Suppressor macrophage treated with lipopolysaccharide for 4 hours (primary cell): Measurements from ENCODE around the gene HOATZ.

Source experiments
- DNase-seq: peaks from one replicate; pipeline ENCODE4 v3.0.0-alpha.2; 2020

The HOATZ gene

DNA sequence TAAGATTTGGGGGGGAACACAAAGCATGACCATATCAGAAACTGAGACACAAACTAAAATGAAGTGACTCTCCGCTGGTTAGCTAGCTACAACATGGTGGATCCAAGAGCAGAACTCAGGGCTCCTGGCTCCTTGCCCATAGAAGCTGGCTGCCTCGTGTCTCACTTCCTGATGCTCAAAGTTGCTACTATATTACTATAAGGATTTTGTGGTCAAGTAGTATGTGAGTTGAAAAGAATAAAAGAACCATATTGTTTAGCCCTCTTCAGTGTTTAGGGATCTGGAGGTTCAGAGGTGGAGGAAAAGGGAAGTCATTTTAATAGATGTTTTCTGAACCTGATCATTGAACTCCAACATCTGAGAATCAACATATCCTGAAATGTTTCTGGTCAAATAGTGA, 70.8 kb downstream of the HOATZ start:
- DNase-seq: peak; percentile 62

- DNase-seq: peak; percentile 68
Measured at GRCh38 chr11:111586388-111586831, 71.8 kb downstream of the HOATZ start.
